HepG2 (cell line): ENCODE measurements around the gene ADAP2. TPM values are rescaled to one million over a fixed set of nuclear protein-coding genes. Genes with fewer than 3 reads are reported as not detected.

ENCODE experiments used
- ATAC-seq: fragments of 200-7000 bp; cut with Tn5 transposase; 3 replicates; pipeline ENCODE4 v1.9.1; 2020; ENCODE audit warnings: mild to moderate bottlenecking, moderate library complexity
- BruUV-seq: library from RNA; stranded (reverse); fragments of 400-500 nt; replicated peaks from 2 replicates; lab custom pipeline; 2021; lab: Mats Ljungman, UMichigan
- CTCF ChIA-PET: fragments of 300-600 bp; formaldehyde crosslinking; extraction: SDS; loops from one replicate; lab custom pipeline; 2021; ENCODE audit warnings: low total read pairs, inconsistent platforms, low intra/inter-chr PET ratio; lab: Yijun Ruan, JAX
- POLR2A ChIA-PET: fragments of 350-600 bp; sonication (Branson Sonifier 250); formaldehyde crosslinking; loops from one replicate; lab custom pipeline; 2020; ENCODE audit warnings: antibody characterized with exemption, inconsistent platforms; lab: Yijun Ruan, JAX
- DNase-seq: peaks from one replicate; pipeline ENCODE4 v3.0.0-alpha.2; 2015; ENCODE audit warnings: low spot score
- FAIRE-seq: peaks from 3 replicates; lab custom pipeline; 2011; peaks lifted over from hg19 to GRCh38; lab: Jason Lieb, UNC
- H2AFZ ChIP-seq: one replicate; pipeline ENCODE4 v1.6.1; 2011; ENCODE audit warnings: low read length, inconsistent platforms
- H3K27ac ChIP-seq: fragments of 300-600 bp; 3 replicates; pipeline ENCODE4 v1.8.0; 2011; ENCODE audit warnings: mixed run types, mild to moderate bottlenecking, mixed read lengths, low read length, inconsistent platforms; ENCODE audit not compliant: insufficient read depth; ENCODE audit errors: extremely low read length
- H3K27me3 ChIP-seq, 2 experiments: fragments of 200-600 bp in 1 of 2; 2 replicates in 1 of 2; 3 replicates in 1 of 2; pipeline versions ENCODE4 v1.6.0 to v1.8.0; 2011; ENCODE audit warnings: low read length in 2 of 2, mild to moderate bottlenecking in 2 of 2, moderate library complexity in 2 of 2, inconsistent platforms in 1 of 2; ENCODE audit not compliant: insufficient read depth in 2 of 2, control insufficient read depth in 1 of 2
- H3K36me3 ChIP-seq, 2 experiments: fragments of 200-600 bp in 1 of 2; replicated peaks in 1 of 2; 2 replicates in 1 of 2; 3 replicates in 1 of 2; pipeline versions ENCODE4 v1.5.1 to v1.8.0; 2011; ENCODE audit warnings: low read length in 2 of 2, inconsistent platforms in 1 of 2; ENCODE audit not compliant: insufficient read depth in 2 of 2, control insufficient read depth in 1 of 2
- H3K4me1 ChIP-seq: 2 replicates; pipeline ENCODE4 v1.5.1; 2012; ENCODE audit warnings: low read length, inconsistent platforms; ENCODE audit not compliant: insufficient read depth
- H3K4me2 ChIP-seq: 2 replicates; pipeline ENCODE4 v1.6.0; 2011; ENCODE audit warnings: low read depth, low read length, inconsistent platforms
- H3K4me3 ChIP-seq, 3 experiments: fragments of 200-600 bp in 1 of 3; sonication (generic), shearing (Covaris generic) in 1 of 3; replicated peaks in 1 of 3; 2 replicates each; pipeline ENCODE4 v1.5.1; 2011 to 2016; ENCODE audit warnings: low read length in 3 of 3, inconsistent platforms in 2 of 3, low read depth in 2 of 3, mild to moderate bottlenecking in 2 of 3, control low read depth in 1 of 3, mixed read lengths in 1 of 3; ENCODE audit not compliant: insufficient read depth in 1 of 3
- H3K79me2 ChIP-seq: one replicate; pipeline ENCODE4 v1.6.1; 2011; ENCODE audit warnings: low read length, inconsistent platforms; ENCODE audit not compliant: insufficient read depth
- H3K9ac ChIP-seq: 2 replicates; pipeline ENCODE4 v1.6.0; 2011; ENCODE audit warnings: mild to moderate bottlenecking, low read depth, low read length, inconsistent platforms; ENCODE audit not compliant: insufficient read depth
- H3K9me3 ChIP-seq: 2 replicates; pipeline ENCODE4 v1.5.1; 2012; ENCODE audit warnings: mild to moderate bottlenecking, low read length
- H4K20me1 ChIP-seq: 2 replicates; pipeline ENCODE4 v1.6.0; 2011; ENCODE audit warnings: inconsistent platforms, mild to moderate bottlenecking, low read length, moderate library complexity; ENCODE audit not compliant: insufficient read depth
- DZIP1 ChIP-seq: sonication (generic); formaldehyde crosslinking; IDR thresholded peaks from 2 replicates; pipeline ENCODE4 v1.5.0; 2020; ENCODE audit warnings: mild to moderate bottlenecking, missing genetic modification reagents
- HMG20A ChIP-seq: IDR thresholded peaks from 2 replicates; pipeline ENCODE4 v1.6.1; 2016; ENCODE audit warnings: borderline replicate concordance
- HNRNPLL ChIP-seq: fragments of 200-400 bp; formaldehyde crosslinking; IDR thresholded peaks from 2 replicates; pipeline ENCODE4 v1.6.1; 2017; ENCODE audit warnings: mild to moderate bottlenecking, low read depth, low read length; ENCODE audit not compliant: poor library complexity, severe bottlenecking
- JARID2 ChIP-seq: sonication (generic); formaldehyde crosslinking; IDR thresholded peaks from 2 replicates; pipeline ENCODE4 v1.8.1; 2023; ENCODE audit warnings: missing genetic modification reagents, inconsistent platforms; ENCODE audit not compliant: insufficient replicate concordance
- KLF11 ChIP-seq: IDR thresholded peaks from 2 replicates; pipeline ENCODE4 v1.6.1; 2016; ENCODE audit warnings: missing compliant biosample characterization
- PHF8 ChIP-seq: sonication (generic); formaldehyde crosslinking; IDR thresholded peaks from 2 replicates; pipeline ENCODE4 v1.5.0; 2020; ENCODE audit warnings: missing genetic modification reagents
- RAD51 ChIP-seq: fragments of 450-650 bp; IDR thresholded peaks from 2 replicates; pipeline ENCODE4 v1.6.1; 2016; ENCODE audit warnings: borderline replicate concordance
- RNF2 ChIP-seq: fragments of 450-650 bp; conservative IDR thresholded peaks from 2 replicates; pipeline ENCODE4 v1.6.1; 2016; ENCODE audit warnings: low read depth
- SP140L ChIP-seq: sonication (generic); formaldehyde crosslinking; IDR thresholded peaks from 2 replicates; pipeline ENCODE4 v1.4.0; 2020; ENCODE audit warnings: missing genetic modification reagents, borderline replicate concordance
- ZBTB44 ChIP-seq: sonication (generic); formaldehyde crosslinking; IDR thresholded peaks from 2 replicates; pipeline ENCODE4 v1.4.0; 2020; ENCODE audit warnings: missing genetic modification reagents
- ZNF260 ChIP-seq: sonication (generic); formaldehyde crosslinking; IDR thresholded peaks from 2 replicates; pipeline ENCODE4 v1.4.0; 2020; ENCODE audit warnings: missing genetic modification reagents, low read depth, mild to moderate bottlenecking, borderline replicate concordance
- ZNF280B ChIP-seq: sonication (generic); formaldehyde crosslinking; IDR thresholded peaks from 2 replicates; pipeline ENCODE4 v1.5.0; 2020; ENCODE audit warnings: missing genetic modification reagents, mild to moderate bottlenecking, borderline replicate concordance
- ZNF326 ChIP-seq: sonication (generic); formaldehyde crosslinking; IDR thresholded peaks from 2 replicates; pipeline ENCODE4 v1.4.0; 2020; ENCODE audit warnings: missing genetic modification reagents, borderline replicate concordance
- ZNF570 ChIP-seq: sonication (generic); formaldehyde crosslinking; IDR thresholded peaks from 2 replicates; pipeline ENCODE4 v1.4.0; 2020; ENCODE audit warnings: mild to moderate bottlenecking, missing genetic modification reagents, borderline replicate concordance
- ZNF576 ChIP-seq: sonication (generic); formaldehyde crosslinking; IDR thresholded peaks from 2 replicates; pipeline ENCODE4 v1.4.0; 2020; ENCODE audit warnings: mild to moderate bottlenecking, missing genetic modification reagents
- ZNF777 ChIP-seq: sonication (generic); formaldehyde crosslinking; IDR thresholded peaks from 2 replicates; pipeline ENCODE4 v1.4.0; 2020; ENCODE audit warnings: missing genetic modification reagents
- ZNF891 ChIP-seq: sonication (generic); formaldehyde crosslinking; IDR thresholded peaks from 2 replicates; pipeline ENCODE4 v1.5.0; 2020; ENCODE audit warnings: mild to moderate bottlenecking, missing genetic modification reagents
- ZSCAN25 ChIP-seq: sonication (generic); formaldehyde crosslinking; IDR thresholded peaks from 2 replicates; pipeline ENCODE4 v1.8.0; 2022; ENCODE audit warnings: mild to moderate bottlenecking, missing genetic modification reagents
- WGBS: methylation state at CpG from one replicate; pipeline ENCODE4 v1.1.6; 2017; ENCODE audit warnings: low lambda C conversion rate; 5-methylcytosine and 5-hydroxymethylcytosine counted together
- in situ Hi-C: cut with HindIII; loops from 2 replicates; pipeline ENCODE4 v1.10.0; 2017; ENCODE audit warnings: low pct_unique_long_range_greater_than_20kb; ENCODE audit not compliant: extremely low pct_ligation_motif_present
- intact Hi-C: fragments of 100-400 bp; cut with micrococcal nuclease; formaldehyde crosslinking; loops from one replicate; pipeline ENCODE4 v1.10.0; 2022; ENCODE audit not compliant: unreplicated experiment
- polyA plus RNA-seq, 8 experiments: library from polyadenylated mRNA; depleted of rRNA in 3 of 8; stranded (reverse) in 7 of 8; unstranded in 1 of 8; fragments of >200 nt; fragmentation: Illumina TruSeq in 4 of 8; extraction: Trizol in 4 of 8; gene quantifications; 2 replicates each; pipeline versions ENCODE4 v1.2.1 to v1.2.3, GENCODE V29; 2011 to 2016; ENCODE audit warnings: low read depth in 4 of 8, missing spikeins in 1 of 8, mixed read lengths in 1 of 8; ENCODE audit not compliant: insufficient read depth in 1 of 8
- total RNA-seq, 5 experiments: library from RNA; depleted of rRNA; stranded (reverse); fragments of >200 nt; fragmentation: Illumina TruSeq; extraction: Trizol; gene quantifications; 2 replicates each; pipeline ENCODE4 v1.2.3, GENCODE V29; 2016; ENCODE audit warnings: low read depth in 1 of 5

The ADAP2 gene
- total and polyA plus RNA-seq, 2 of the 13 experiments (the other 11 are each of a cell fraction or from before 2014, with no cell fraction given): 0.51 to 0.70 TPM

GRCh38 chr17:30997842-30998241, 76.1 kb downstream of the ADAP2 start:
- Histone ChIP-seq H3K4me1 (peaks cover 7% of the 10 kb centered on the region), H2AFZ (no peak overlapping the region), H3K27me3 (no peaks in the 10 kb centered on the region), H3K36me3 (no peaks in the 10 kb centered on the region), H3K79me2 (no peaks in the 10 kb centered on the region), H3K27ac (no peak overlapping the region), H3K4me3 (no peak overlapping the region), H3K4me2 (no peak overlapping the region), H3K9ac (no peak overlapping the region), H4K20me1 (no peaks in the 10 kb centered on the region), H3K9me3 (no peaks in the 10 kb centered on the region)
- in situ Hi-C loops: no loop called here
- no peak for DNase-seq
- WGBS: 64% methylated on average over 5 of the region's 5 CpGs
- no TSS peak for BruUV-seq
- ChIA-PET CTCF (no interaction called here), POLR2A (no interaction called here)
- no peak for ATAC-seq
- TF ChIP-seq ZNF326 (CRISPR knock-in tag): no peak
- TF ChIP-seq ZSCAN25 (CRISPR knock-in tag): no peak
- no peak for TF ChIP-seq ZNF777 (CRISPR knock-in tag)
- TF ChIP-seq ZNF570 (CRISPR knock-in tag): no peak
- no peak for TF ChIP-seq JARID2 (CRISPR knock-in tag)
- no peak for TF ChIP-seq RAD51
- TF ChIP-seq ZNF280B: no peak
- no peak for TF ChIP-seq RNF2
- no peak for TF ChIP-seq ZNF891 (CRISPR knock-in tag)
- no peak for TF ChIP-seq HMG20A (CRISPR knock-in tag)
- TF ChIP-seq PHF8 (CRISPR knock-in tag): no peak
- TF ChIP-seq HNRNPLL: no peak
- no peak for TF ChIP-seq ZNF260
- no peak for TF ChIP-seq DZIP1 (CRISPR knock-in tag)
- no peak for TF ChIP-seq ZBTB44 (CRISPR knock-in tag)
- TF ChIP-seq KLF11 (CRISPR knock-in tag): no peak
- no peak for TF ChIP-seq SP140L (CRISPR knock-in tag)
- no peak for TF ChIP-seq ZNF576 (CRISPR knock-in tag)
- intact Hi-C loops: no loop called here
- no peak for FAIRE-seq
